IMR-90 (cell line): Measurements from ENCODE around the gene A3GALT2. TPM values are rescaled to one million over a fixed set of nuclear protein-coding genes. Genes with fewer than 3 reads are reported as not detected.
A peak's percentile ranks its signal among the peaks of the same experiment; 100 is the strongest.

Experiments used
- ATAC-seq: fragments of 200-7000 bp; cut with Tn5 transposase; 2 replicates; pipeline ENCODE4 v1.9.1; 2020; ENCODE audit warnings: low read depth, mild to moderate bottlenecking, moderate library complexity
- BruUV-seq: library from RNA; stranded (reverse); fragments of 400-500 nt; replicated peaks from 2 replicates; lab custom pipeline; 2021; lab: Mats Ljungman, UMichigan
- CTCF ChIA-PET: fragments of 300-600 bp; formaldehyde crosslinking; extraction: SDS; loops from one replicate; lab custom pipeline; 2021; ENCODE audit warnings: antibody characterized with exemption; lab: Yijun Ruan, JAX
- POLR2A ChIA-PET: fragments of 300-600 bp; sonication (Branson Sonifier 250); formaldehyde crosslinking; loops from one replicate; lab custom pipeline; 2022; ENCODE audit warnings: antibody characterized with exemption; ENCODE audit not compliant: unreplicated experiment; lab: Charles Lee
- DNase-seq: peaks from one replicate; pipeline ENCODE4 v3.0.0; 2013
- H2AFZ ChIP-seq: replicated peaks from 2 replicates; pipeline ENCODE3; 2013; ENCODE audit warnings: low read length, mild to moderate bottlenecking; ENCODE audit not compliant: poor library complexity
- H2AK5ac ChIP-seq: 2 replicates; pipeline ENCODE4 v1.6.1; 2013; ENCODE audit warnings: low read depth, low read length, inconsistent platforms
- H2AK9ac ChIP-seq: replicated peaks from 2 replicates; pipeline ENCODE3; 2013; ENCODE audit warnings: mild to moderate bottlenecking, low read depth, low read length, moderate library complexity; ENCODE audit not compliant: poor library complexity
- H2BK120ac ChIP-seq: 2 replicates; pipeline ENCODE4 v1.6.1; 2013; ENCODE audit warnings: low read depth, low read length, inconsistent platforms
- H2BK15ac ChIP-seq: 3 replicates; pipeline ENCODE4 v1.6.1; 2013; ENCODE audit warnings: low read depth, low read length, inconsistent platforms
- H2BK20ac ChIP-seq: 2 replicates; pipeline ENCODE4 v1.6.1; 2013; ENCODE audit warnings: low read depth, mild to moderate bottlenecking, inconsistent platforms, low read length, moderate library complexity
- H2BK5ac ChIP-seq: 2 replicates; pipeline ENCODE4 v1.6.1; 2013; ENCODE audit warnings: mild to moderate bottlenecking, low read depth, low read length, inconsistent platforms; ENCODE audit not compliant: poor library complexity, severe bottlenecking
- H3K14ac ChIP-seq: replicated peaks from 2 replicates; pipeline ENCODE4 v1.6.1; 2013; ENCODE audit warnings: low read depth, low read length, inconsistent platforms
- H3K18ac ChIP-seq: 2 replicates; pipeline ENCODE4 v1.6.1; 2013; ENCODE audit warnings: low read depth, low read length, control low read depth
- H3K23ac ChIP-seq: 2 replicates; pipeline ENCODE4 v1.6.1; 2013; ENCODE audit warnings: low read depth, low read length, inconsistent platforms
- H3K27ac ChIP-seq: 2 replicates; pipeline ENCODE4 v1.5.1; 2013; ENCODE audit warnings: mild to moderate bottlenecking, control low read depth, low read length; ENCODE audit not compliant: insufficient read depth
- H3K27me3 ChIP-seq: 2 replicates; pipeline ENCODE4 v1.6.1; 2013; ENCODE audit warnings: low read length; ENCODE audit not compliant: control insufficient read depth, insufficient read depth
- H3K36me3 ChIP-seq: 2 replicates; pipeline ENCODE4 v1.6.1; 2013; ENCODE audit warnings: low read length, mixed read lengths; ENCODE audit not compliant: control insufficient read depth, insufficient read depth
- H3K4ac ChIP-seq: 2 replicates; pipeline ENCODE4 v1.6.1; 2013; ENCODE audit warnings: low read depth, low read length, inconsistent platforms
- H3K4me1 ChIP-seq: 2 replicates; pipeline ENCODE4 v1.6.1; 2013; ENCODE audit warnings: low read length, mixed read lengths; ENCODE audit not compliant: control insufficient read depth, insufficient read depth
- H3K4me2 ChIP-seq: 2 replicates; pipeline ENCODE4 v1.6.1; 2013; ENCODE audit warnings: low read depth, mild to moderate bottlenecking, control low read depth, low read length, moderate library complexity
- H3K4me3 ChIP-seq: 2 replicates; pipeline ENCODE4 v1.5.1; 2013; ENCODE audit warnings: low read depth, mild to moderate bottlenecking, control low read depth, low read length, moderate library complexity; ENCODE audit not compliant: insufficient read depth
- H3K56ac ChIP-seq: 2 replicates; pipeline ENCODE4 v1.6.1; 2013; ENCODE audit warnings: low read length, inconsistent platforms; ENCODE audit not compliant: insufficient read depth; ENCODE audit errors: extremely low read depth
- H3K79me1 ChIP-seq, 2 experiments: 2 replicates each; pipeline ENCODE4 v1.6.1; 2013; ENCODE audit warnings: low read length in 2 of 2, inconsistent platforms in 1 of 2, low read depth in 1 of 2
- H3K9ac ChIP-seq: 2 replicates; pipeline ENCODE4 v1.6.1; 2013; ENCODE audit warnings: low read depth, low read length, control low read depth
- H3K9me1 ChIP-seq: 2 replicates; pipeline ENCODE4 v1.6.1; 2013; ENCODE audit warnings: low read length, inconsistent platforms; ENCODE audit not compliant: insufficient read depth
- H3K9me3 ChIP-seq: 2 replicates; pipeline ENCODE4 v1.6.1; 2013; ENCODE audit warnings: low read length; ENCODE audit not compliant: control insufficient read depth, insufficient read depth
- H4K20me1 ChIP-seq: 2 replicates; pipeline ENCODE4 v1.6.1; 2013; ENCODE audit warnings: low read length, inconsistent platforms; ENCODE audit not compliant: insufficient read depth
- H4K5ac ChIP-seq: 2 replicates; pipeline ENCODE4 v1.6.1; 2013; ENCODE audit warnings: mild to moderate bottlenecking, low read depth, low read length, control low read depth
- H4K8ac ChIP-seq, 2 experiments: 2 replicates each; pipeline ENCODE4 v1.6.1; 2013; ENCODE audit warnings: low read depth in 2 of 2, low read length in 2 of 2, control low read depth in 1 of 2, inconsistent platforms in 1 of 2
- H4K91ac ChIP-seq: 2 replicates; pipeline ENCODE4 v1.6.1; 2013; ENCODE audit warnings: low read depth, low read length, inconsistent platforms; ENCODE audit not compliant: insufficient read depth
- CTCF ChIP-seq: conservative IDR thresholded peaks from 2 replicates; pipeline ENCODE4 v1.5.1; 2012; ENCODE audit warnings: mild to moderate bottlenecking, low read depth, low read length, improper control_type of control experiment
- ELK1 ChIP-seq: fragments of 150-350 bp; IDR thresholded peaks from 2 replicates; pipeline ENCODE4 v1.6.1; 2016; ENCODE audit warnings: low read depth, mild to moderate bottlenecking, low read length, moderate library complexity, borderline replicate concordance
- NFE2L2 ChIP-seq: fragments of 150-350 bp; IDR thresholded peaks from 2 replicates; pipeline ENCODE4 v1.6.1; 2016; ENCODE audit warnings: low read depth, mild to moderate bottlenecking, low read length
- POLR2A ChIP-seq: IDR thresholded peaks from 2 replicates; pipeline ENCODE4 v1.6.1; 2012; ENCODE audit warnings: mild to moderate bottlenecking, low read depth, low read length
- RAD21 ChIP-seq: IDR thresholded peaks from 2 replicates; pipeline ENCODE4 v1.6.1; 2012; ENCODE audit warnings: low read length, improper control_type of control experiment
- RCOR1 ChIP-seq: IDR thresholded peaks from 2 replicates; pipeline ENCODE4 v1.6.1; 2012; ENCODE audit warnings: mild to moderate bottlenecking, low read length, improper control_type of control experiment; ENCODE audit not compliant: insufficient replicate concordance
- SMC3 ChIP-seq: fragments of 150-350 bp; IDR thresholded peaks from 2 replicates; pipeline ENCODE4 v1.6.1; 2016; ENCODE audit warnings: low read depth, mild to moderate bottlenecking, antibody characterized with exemption, low read length, moderate library complexity
- USF2 ChIP-seq: fragments of 150-350 bp; IDR thresholded peaks from 2 replicates; pipeline ENCODE4 v1.6.1; 2017; ENCODE audit warnings: mild to moderate bottlenecking, antibody characterized with exemption, low read length, low read depth
- WGBS, 2 experiments: methylation state at CpG; one replicate each; pipeline versions ENCODE4 v1.1.5 to v1.1.7; 2013; ENCODE audit warnings: missing lambda C conversion rate in 2 of 2; ENCODE audit not compliant: insufficient read length in 1 of 2; ENCODE audit errors: extremely low coverage in 2 of 2; 5-methylcytosine and 5-hydroxymethylcytosine counted together
- dilution Hi-C: fragments of 300-500 bp; cut with HindIII; formaldehyde crosslinking; loops from one replicate; pipeline ENCODE4 v1.14.3; 2018; ENCODE audit warnings: low sequenced_read_pairs; ENCODE audit not compliant: unreplicated experiment
- in situ Hi-C: fragments of 300-500 bp; cut with MboI; formaldehyde crosslinking; loops from 3 replicates; pipeline ENCODE4 v1.14.3; 2019; ENCODE audit warnings: low sequenced_read_pairs, inconsistent platforms, mixed read lengths
- intact Hi-C: fragments of 100-400 bp; cut with micrococcal nuclease; formaldehyde crosslinking; loops from 2 replicates; pipeline ENCODE4 v1.10.0; 2022
- polyA plus RNA-seq, 3 experiments: library from polyadenylated mRNA; depleted of rRNA; stranded (reverse); fragments of >200 nt; gene quantifications; 2 replicates each; pipeline ENCODE4 v1.2.3, GENCODE V29; 2012; ENCODE audit warnings: low replicate concordance in 1 of 3
- total RNA-seq: library from RNA; depleted of rRNA; stranded (reverse); fragments of >200 nt; gene quantifications from 2 replicates; pipeline ENCODE4 v1.2.3, GENCODE V29; 2012

Gene A3GALT2
- total and polyA plus RNA-seq, 2 of the 4 experiments (the other 2 are of a cell fraction) = not detected

- dilution Hi-C loops = no loop called here
- H3K79me1 ChIP-seq = peaks cover 4 to 14% of the 10 kb centered on the region in 2 experiments; a peak in 2 of 4 replicates
- H3K14ac ChIP-seq = no peak overlapping the region; the same call in 1 of the 2 replicates
- ChIA-PET CTCF (interaction anchor here (3.0 to 3.2 kb wide), 2 partner anchors 72 to 88 kb away, joined by 10 to 12 read pairs; no protein-coding TSS in a partner anchor), POLR2A (interaction anchor here (0.6 kb wide), 1 partner anchor 93 kb away, joined by 3 read pairs; no protein-coding TSS in a partner anchor)
- H3K9me3 ChIP-seq = no peaks in the 10 kb centered on the region
- H2AK9ac ChIP-seq = peak overlapping the region; percentile 85
- H2BK5ac ChIP-seq = no peak overlapping the region
- no peak overlapping the region for H3K23ac ChIP-seq
- no peak overlapping the region for H3K9ac ChIP-seq
- H4K5ac ChIP-seq = no peak overlapping the region
- DNase-seq (peak; percentile 75), ATAC-seq (peak; percentile 73)
- H2BK20ac ChIP-seq = peak overlapping the region; percentile 65; the same call in 1 of the 2 replicates
- WGBS, 2 experiments = no CpG with 5 or more reads among the region's 23 CpGs
- peak overlapping the region; percentile 50; the same call in 1 of the 2 replicates for H4K91ac ChIP-seq
- no peak overlapping the region; the same call in 2 of the 3 replicates for H2BK15ac ChIP-seq
- H3K27me3 ChIP-seq = no peaks in the 10 kb centered on the region
- peaks cover 16% of the 10 kb centered on the region for H3K9me1 ChIP-seq
- peak overlapping the region; percentile 89 for H2AK5ac ChIP-seq
- peaks cover 32% of the 10 kb centered on the region for H3K4me1 ChIP-seq
- in situ Hi-C loops = loop anchor here (5.0 kb wide), 2 partner anchors 70 to 90 kb away; no protein-coding TSS in a partner anchor
- no peak overlapping the region for H3K4me2 ChIP-seq
- no peak overlapping the region for H3K18ac ChIP-seq
- intact Hi-C loops = loop anchor here (1.0 to 10.0 kb wide), 7 partner anchors 40 to 273 kb away; no protein-coding TSS in a partner anchor
- no peak overlapping the region for H3K27ac ChIP-seq
- H3K56ac ChIP-seq = no peak overlapping the region
- H4K8ac ChIP-seq = peak overlapping the region in 1 of 2 experiments; percentile 37; a peak in 1 of 4 replicates
- H4K20me1 ChIP-seq = no peaks in the 10 kb centered on the region
- H3K4me3 ChIP-seq = no peak overlapping the region
- H3K36me3 ChIP-seq = peaks cover 10% of the 10 kb centered on the region; the same call in 1 of the 2 replicates
- peak overlapping the region; percentile 64; the same call in 1 of the 2 replicates for H2BK120ac ChIP-seq
- no TSS peak for BruUV-seq
- peak overlapping the region; percentile 73; the same call in 1 of the 2 replicates for H3K4ac ChIP-seq
- peak overlapping the region; percentile 74 for H2AFZ ChIP-seq
- no peak for TF ChIP-seq USF2
- peak; percentile 98 for TF ChIP-seq SMC3
- peak; percentile 99 for TF ChIP-seq RAD21
- TF ChIP-seq POLR2A = no peak
- no peak for TF ChIP-seq RCOR1
- TF ChIP-seq ELK1 = no peak
- peak; percentile 97 for TF ChIP-seq CTCF
- no peak for TF ChIP-seq NFE2L2
These were observed 46.8 kb upstream of the A3GALT2 start for GRCh38 chr1:33367485-33368405.
